Posterior cingulate gyrus (tissue), 11 donors: ENCODE results near the gene SERPINA9.
"Not testable (repeated sequence)": the region's sequence is repeated elsewhere in the genome, so short reads cannot be mapped to it uniquely, and the experiment has no call there.

Source experiments
- DNase-seq, 10 donors: peaks; one replicate each; pipeline versions ENCODE4 v3.0.0 to v3.0.0-alpha.2; 2020 to 2021; ENCODE audit warnings: mixed read lengths in 3 of 10
- intact Hi-C: fragments of 100-400 bp; cut with DNase I; formaldehyde crosslinking; loops from one replicate; pipeline ENCODE4 v1.15.1; 2023

The SERPINA9 gene

DNA sequence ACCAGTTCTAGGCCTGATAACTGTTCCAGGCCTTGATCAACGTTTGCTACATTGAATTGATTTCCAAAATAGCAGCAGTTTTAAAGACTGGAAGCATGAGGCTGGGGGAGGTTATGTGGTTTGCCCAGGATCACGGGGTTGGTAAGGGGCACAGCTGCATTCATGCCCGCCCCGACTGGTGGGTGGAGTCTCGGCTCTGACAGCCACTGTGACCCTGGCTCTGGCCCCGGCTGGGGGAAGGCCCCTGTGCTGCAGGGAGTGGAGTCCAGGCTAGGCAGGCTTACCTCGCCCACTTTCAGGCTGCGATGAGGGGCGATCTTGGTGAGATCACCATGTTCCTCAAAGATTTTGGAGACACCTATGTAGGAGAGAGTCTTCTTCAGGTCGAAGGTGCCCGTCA, 13.3 kb upstream of the SERPINA9 start:
- DNase-seq: no peak

GRCh38 chr14:94486883-94487282, 10.9 kb upstream of the SERPINA9 start:
- intact Hi-C loops: loop anchor here (2.0 to 5.0 kb wide), 3 partner anchors 65 to 356 kb away; no protein-coding TSS in a partner anchor
- no peak for DNase-seq

More for the DNA sequence above, 13.3 kb upstream of the SERPINA9 start:
- intact Hi-C loops: loop anchor here (5.0 kb wide), 1 partner anchor 67 kb away; no protein-coding TSS in a partner anchor

GRCh38 chr14:94485944-94486841, 10.2 kb upstream of the SERPINA9 start:
- intact Hi-C loops: loop anchor here (2.0 to 5.0 kb wide), 3 partner anchors 64 to 355 kb away; no protein-coding TSS in a partner anchor
- DNase-seq: peak in 9 of 10 donors; percentile 27 to 93 (median 63)

DNA sequence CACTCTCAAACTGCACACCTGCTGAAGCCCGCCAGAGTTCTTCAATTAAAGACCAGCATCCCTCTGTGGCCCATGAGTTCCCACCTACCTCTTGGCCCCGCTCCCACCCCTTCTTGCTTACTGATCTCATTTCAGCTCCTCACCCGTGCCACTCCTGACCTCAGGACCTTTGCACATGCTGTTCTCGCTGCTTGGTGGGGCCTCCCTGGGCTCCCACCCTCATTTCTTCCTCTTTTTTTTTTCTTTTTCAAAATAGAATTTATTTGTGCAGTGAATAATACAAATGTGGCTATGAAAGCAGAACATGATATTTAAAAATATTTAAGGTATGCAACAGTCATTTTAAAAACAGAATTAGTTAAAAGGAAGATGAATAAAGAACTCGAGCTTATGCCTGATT, 8.5 kb upstream of the SERPINA9 start:
- no peak for DNase-seq
- intact Hi-C loops: no loop called here

DNA sequence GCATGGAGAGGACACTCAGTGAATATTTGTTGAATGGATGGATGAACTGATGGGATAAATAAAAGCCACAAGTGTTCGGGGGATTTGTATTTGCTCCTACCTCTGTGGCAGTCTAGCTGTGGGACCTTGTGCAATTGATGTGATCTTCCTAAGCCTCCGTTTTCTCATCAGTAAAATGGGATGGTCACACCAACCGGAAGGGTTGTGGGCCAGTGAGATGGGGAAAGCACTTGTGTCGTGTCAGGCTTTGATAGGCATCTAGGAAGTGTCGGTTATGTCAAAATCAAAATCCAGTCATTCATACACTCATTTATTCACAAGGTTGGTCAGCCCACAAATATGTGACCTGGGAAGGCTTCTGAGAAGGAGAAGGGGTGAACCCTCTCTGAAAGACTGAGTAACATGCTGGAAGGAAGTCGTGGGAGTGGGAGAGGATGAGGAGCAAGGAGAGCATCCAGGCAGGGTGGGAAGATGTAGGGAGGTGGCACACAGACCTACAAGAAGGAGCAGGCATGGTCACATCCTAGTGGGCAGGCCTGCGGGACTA, 7.8 kb upstream of the SERPINA9 start:
- DNase-seq: no peak
- intact Hi-C loops: no loop called here

DNA sequence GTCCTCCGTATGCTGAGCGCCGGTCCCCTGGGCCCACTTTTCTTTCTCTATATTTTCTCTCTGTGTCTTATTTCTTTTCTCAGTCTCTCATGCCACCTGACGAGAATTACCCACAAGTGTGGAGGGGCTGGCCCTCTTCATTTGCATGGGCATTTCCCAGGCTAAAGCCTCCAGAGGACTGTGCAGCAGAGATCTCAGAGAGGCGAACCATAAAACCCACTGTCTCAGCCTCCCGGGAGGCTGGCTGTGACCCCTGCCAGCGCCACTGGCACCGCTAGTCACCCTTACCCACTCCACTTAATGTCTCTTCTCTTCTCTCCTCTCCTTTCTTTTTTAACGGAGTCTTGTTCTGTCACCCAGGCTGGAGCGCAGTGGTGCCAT, 7.1 kb upstream of the SERPINA9 start:
- intact Hi-C loops: no loop called here
- no peak for DNase-seq

GRCh38 chr14:94482132-94483070, 6.4 kb upstream of the SERPINA9 start:
- intact Hi-C loops, DNase-seq: not testable (repeated sequence)

DNA sequence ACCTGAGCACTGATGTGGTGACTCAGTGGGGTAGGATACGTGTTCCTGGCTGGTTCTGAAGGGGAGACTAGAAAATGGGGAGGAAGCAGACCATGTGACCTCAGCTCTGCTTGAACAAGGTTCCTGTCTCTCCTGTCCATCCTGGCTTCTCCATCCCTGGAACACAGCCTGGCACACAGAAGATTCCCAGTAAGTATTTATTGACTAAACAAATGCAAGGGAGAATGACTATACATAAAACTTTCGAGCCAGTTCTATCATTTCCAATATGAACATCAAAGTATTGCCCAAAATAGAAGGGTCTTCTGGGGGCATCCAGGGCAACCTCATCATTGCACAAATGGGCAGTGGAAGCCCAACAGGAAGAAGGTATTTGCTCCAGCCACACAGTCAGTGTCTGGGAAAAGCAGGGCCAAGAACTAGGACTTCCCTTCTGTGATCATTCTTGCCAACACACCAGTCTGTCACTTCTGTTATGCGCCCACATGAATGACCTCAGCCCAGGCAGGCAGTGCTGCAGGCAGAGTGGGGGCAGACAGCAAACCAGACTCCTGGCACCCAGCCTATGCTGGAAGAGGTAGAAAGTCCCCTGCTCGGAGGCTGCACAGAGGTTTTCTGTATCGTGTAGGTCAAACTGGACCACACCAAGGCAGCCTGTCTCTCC, 5.6 kb upstream of the SERPINA9 start:
- DNase-seq: no peak
- intact Hi-C loops: no loop called here

DNA sequence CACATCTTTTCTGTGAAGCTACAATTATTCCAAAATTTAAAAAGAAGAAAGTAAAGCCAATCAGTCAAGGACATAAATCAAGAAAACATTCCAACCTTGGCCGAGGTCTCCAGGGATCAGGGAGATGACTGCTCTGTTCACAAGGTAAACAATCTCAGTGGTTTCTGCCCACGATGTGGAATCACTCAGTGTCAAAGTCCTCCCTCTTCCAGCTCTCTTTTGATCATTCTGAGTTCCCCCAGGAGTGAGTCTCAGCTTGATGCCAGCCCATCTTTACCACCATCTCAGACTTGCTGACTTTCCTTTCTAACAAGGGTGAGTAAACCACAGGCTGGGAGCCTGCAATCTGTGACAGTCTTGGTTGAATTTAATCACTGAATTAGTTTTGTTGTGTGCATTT, 4.8 kb upstream of the SERPINA9 start:
- intact Hi-C loops: no loop called here
- DNase-seq: no peak

DNA sequence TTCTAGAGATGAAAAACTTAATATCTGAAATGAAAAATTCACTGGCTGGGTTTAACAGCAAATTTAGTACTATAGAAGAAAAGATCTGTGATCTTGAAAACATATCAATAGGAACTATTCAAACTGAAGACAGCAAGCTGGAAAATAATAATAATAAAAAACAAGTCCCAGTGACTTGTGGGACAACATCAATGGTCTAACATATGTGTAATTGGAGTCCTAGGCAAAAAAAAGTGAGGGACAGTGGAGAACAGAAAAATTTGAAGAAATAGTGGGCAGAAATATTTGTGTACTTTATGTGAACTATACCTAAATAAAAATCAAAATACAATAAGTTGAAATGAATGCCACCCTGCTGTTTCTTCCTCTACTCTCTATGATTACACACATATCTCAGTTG, 2.4 kb upstream of the SERPINA9 start:
- intact Hi-C loops: no loop called here
- DNase-seq: no peak

GRCh38 chr14:94474581-94475031, 1.4 kb downstream of the SERPINA9 start:
- DNase-seq: no peak
- intact Hi-C loops: no loop called here

DNA sequence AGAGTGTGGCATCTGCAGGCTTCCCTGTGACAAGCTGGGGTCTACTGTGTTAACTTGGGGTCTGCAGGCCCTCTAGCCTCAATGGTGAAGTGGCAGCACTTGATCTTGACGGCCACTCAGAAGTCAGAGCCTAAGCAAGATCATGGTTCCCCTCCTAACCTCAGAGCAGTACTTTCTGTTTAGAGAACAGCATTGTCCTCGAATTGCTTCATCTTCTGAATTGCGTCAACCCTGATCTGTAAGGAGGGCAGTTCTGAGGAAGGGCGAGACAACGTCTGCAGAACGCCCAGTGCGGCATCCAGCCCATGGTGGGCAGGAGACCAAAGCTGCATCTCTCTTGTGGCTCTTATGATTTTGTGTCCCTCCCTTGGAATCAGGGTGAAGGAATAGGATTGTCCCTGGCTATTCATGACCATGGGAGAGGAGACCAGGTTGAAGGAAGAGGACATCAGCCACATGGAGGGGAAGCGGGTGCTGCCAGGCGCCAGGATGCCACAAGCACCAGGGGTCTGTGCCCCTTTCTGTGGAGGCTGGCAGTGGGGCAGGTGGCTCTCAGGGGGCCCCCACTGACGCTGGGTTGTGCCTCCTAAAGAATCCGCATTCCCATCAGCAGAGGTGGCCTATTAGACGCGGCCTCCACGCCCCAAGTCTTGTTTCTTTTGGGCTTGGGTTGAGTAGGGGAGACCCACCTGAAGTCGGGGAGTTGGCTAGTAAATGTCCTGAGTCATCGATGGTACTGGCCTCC, 2.2 kb downstream of the SERPINA9 start:
- intact Hi-C loops: no loop called here

DNA sequence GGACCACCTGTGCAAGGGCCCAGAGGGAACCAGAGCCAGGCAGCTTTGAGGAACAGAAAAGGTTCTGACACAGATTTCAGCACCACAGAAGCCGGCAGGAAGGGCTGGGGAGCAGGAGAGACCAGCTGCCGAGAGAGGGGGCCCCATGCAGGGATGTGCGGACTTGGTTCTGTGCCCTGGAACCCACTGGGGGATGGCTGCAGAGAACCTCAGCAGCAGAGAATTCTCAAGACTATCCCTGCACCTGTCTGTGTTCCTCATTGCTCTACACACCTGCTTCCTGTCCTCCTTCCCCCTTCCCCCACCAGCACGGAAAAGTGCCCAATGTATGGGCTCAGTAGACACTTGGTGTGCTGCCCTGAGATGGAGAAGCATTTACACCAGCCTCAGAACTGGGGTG, 3.2 kb downstream of the SERPINA9 start:
- intact Hi-C loops: no loop called here
- no peak for DNase-seq

More for the DNA sequence above, 2.2 kb downstream of the SERPINA9 start:
- DNase-seq: no peak

- DNase-seq: no peak
- intact Hi-C loops: no loop called here
These were observed 5.0 kb downstream of the SERPINA9 start for GRCh38 chr14:94471045-94471444.

- intact Hi-C loops: no loop called here
- no peak for DNase-seq
These were observed 5.7 kb downstream of the SERPINA9 start for GRCh38 chr14:94470311-94470710.

DNA sequence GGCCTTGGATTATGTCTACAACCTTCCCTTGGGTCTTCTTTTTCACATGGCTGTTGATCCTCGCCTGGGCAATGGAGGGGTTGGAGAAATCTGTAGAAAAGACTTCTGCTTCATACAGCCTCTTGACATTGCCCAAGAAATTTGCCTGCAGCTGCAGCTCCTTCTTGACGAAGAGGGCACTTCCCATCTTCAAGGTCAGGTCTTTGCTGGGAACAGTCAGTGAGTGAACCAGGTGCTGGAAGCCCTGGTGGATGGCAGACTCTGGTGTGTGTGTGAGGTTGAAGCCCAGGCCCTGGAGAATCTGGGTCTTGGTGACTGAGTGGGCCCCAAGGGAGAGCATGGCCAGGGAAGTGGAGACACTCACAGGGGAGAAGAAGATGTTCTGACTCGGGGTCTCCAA, 6.7 kb downstream of the SERPINA9 start:
- no peak for DNase-seq
- intact Hi-C loops: no loop called here

DNA sequence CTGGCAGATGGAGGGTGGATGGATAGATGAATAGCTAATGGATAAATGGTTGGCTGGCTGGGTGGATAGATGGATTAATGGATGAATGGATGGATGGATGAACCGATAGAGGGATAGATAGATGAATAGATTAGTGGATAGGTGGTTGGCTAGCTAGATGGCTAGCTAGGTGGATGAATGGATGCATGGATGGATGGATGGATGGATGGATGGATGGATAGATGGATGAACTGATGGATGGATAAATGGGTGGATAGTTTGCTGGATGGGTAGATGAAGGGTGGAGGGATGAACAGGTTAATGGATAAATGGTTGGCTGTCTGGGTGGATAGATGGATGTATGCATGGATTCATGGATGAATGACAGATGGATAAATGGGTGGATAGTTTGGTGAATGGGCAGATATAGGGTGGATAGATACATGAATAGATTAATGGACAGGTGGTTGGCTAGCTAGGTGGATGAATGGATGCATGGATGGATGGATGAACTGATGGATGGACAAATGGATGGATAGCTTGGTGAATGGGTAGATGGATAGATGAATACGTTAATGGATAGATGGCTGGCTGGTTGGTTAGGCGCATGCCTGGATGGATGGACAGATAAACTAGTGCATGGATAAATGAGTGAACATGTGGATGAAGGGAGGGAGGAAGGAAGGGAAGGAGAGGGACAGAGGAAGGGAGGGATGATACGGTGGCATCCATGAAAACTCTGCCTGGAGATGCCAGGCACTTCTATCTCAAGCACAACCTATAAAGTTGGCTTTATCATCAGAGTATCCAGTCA, 8.1 kb downstream of the SERPINA9 start:
- no peak for DNase-seq
- intact Hi-C loops: no loop called here

DNA sequence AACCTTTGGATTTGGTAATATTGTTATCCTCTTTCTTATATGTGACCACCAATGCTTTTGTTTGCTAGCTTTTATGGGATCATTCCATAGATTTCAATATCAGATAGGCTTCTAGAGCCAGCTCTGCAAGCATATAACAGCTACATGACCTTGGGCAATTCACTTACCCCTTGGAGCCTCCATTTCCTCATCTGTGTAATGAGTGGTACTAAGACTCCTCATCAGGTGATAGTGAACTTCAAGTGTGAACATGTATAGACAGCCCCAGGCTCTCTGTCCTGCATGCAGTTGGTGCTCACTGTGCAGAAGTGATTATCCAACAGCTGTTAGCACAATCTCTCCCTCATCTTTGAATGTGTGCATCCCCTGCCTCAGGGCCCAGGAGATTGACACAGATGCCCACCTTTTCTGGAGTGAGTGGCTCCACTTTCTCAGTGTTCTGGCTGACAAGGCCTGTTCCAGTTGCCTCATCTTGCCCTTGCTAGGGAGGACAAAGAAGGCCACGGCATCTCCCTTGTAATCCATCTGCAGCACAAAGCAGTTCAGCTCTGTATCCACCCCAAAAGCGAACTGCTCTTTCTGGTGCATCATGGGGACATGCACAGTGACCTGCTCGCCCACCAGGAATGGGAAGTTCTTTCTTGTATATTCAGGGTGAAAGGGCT, 9.2 kb downstream of the SERPINA9 start:
- no peak for DNase-seq
- intact Hi-C loops: no loop called here
